HG03442 (cell line): Measurements from ENCODE around the gene AGBL4.
"Not testable (repeated sequence)": the region's sequence is repeated elsewhere in the genome, so short reads cannot be mapped to it uniquely, and the experiment has no call there.

ENCODE experiments used
- ATAC-seq: cut with Tn5 transposase; IDR thresholded peaks from one replicate; pipeline ENCODE4 v1.9.1; 2021; ENCODE audit warnings: mild to moderate bottlenecking, moderate library complexity; ENCODE audit not compliant: unreplicated experiment

Gene AGBL4

DNA sequence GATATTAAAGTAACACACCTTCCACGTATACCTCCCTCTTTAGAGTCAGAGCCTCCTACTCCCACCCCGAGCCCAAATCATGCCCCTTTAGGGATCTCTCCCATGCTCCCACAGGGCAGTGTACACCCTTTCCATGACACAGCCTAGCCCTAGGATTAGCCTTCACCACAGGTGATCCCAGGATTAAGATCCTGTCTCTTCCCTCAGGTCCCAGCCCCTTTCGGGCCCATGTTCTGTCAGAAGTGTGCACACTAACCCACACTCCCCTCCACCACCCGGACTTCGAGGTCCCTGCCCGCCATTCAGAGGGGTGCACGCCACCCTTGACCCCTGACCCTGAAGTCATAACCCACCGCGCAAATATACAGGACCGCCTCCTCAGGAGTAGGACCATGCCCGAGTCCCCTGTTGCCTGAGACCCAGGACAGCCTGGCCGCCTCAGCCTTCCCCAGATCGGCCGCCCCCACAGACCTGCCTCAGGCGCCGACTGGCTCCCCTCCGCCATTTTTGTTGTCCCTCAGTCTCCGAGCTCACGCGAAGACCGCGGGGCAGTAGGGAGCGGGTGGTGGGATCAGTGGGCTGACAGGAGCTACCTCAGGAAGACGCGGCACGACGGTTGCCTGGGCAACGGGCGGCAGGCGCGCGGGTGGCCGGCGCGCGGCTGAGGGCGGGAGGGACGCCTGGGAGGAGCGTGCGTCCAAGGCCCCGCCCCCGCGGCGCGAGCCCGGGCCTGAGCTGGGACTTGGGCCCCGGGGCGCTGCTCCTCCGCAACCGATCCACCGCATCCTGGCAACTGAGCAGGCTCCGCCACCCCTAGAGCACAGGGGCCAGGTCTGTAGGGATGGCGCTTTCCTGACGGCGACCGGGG is at the start of gene AGBL4:
TSS of gene AGBL4 (minus strand) at position 663 of the 868 bp plus-strand sequence.
- peak; percentile 65 for ATAC-seq

- ATAC-seq = no peak
These were observed 43.1 kb upstream of the AGBL4 start for GRCh38 chr1:50066806-50067205.

- no peak for ATAC-seq
These were observed 36.5 kb upstream of the AGBL4 start for GRCh38 chr1:50060279-50060678.

DNA sequence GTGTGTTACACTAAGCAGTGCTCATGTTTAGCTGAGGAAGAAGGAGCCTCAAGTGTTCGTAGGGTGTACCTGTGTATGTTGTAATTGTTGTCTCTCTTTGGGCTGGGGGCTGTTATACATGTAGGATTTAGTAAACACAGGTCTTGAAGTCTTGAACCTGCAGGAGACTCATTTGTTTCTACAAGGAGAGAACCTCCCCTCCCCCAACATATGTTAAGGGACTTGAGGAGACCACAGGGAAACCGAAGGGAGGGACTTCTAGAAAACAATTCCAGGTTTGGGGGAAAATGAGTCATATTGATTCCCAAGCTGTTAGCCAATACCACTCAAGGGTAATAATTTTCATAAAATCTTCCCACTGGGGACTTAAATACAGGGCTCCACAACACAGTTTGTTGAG is 25.0 kb upstream of the AGBL4 start:
- no peak for ATAC-seq

- no peak for ATAC-seq
These were observed 24.4 kb upstream of the AGBL4 start for GRCh38 chr1:50047916-50048694.

DNA sequence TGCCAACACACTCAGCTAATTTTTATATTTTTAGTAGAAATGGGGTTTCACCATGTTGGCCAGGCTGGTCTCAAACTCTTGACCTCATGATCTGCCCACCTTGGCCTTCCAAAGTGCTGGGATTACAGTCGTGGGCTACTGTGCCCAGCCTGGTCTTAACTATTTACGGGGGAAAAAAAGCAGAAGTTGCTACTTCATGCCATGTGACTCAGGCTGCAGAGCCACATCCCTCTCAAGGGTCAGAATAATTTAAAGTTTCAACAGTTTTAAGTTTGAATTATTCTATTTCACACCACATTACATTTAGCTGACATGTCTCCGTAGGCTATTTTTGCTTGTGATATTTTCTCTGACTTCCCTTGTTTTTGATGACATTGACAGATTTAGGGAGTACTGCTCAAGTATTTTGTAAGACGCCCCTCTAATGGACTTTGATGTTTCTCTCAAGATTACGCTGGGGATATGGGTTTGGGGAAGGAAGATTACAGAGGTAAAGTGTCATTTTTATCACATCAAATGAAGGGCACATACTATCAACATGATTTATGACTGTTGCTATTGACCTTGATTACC is 14.6 kb upstream of the AGBL4 start:
- no peak for ATAC-seq

DNA sequence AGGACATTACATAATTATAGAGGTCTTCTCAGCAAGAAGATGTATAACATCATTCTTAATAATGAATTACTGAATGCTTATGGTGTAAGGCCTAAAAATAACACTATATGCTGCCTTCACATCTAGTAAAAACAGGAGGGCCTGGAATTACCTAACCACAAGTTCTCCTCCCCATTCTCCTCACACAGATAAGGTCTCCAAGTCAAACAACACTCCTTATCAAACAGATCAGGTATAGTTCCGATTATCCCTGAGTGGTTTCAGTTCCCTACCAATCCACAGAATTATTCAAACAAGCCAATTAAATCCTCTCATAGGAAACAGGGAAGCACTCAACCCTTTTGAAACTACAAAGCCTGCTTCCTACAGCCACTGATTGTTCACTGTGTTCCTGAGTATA is 4.0 kb upstream of the AGBL4 start:
- ATAC-seq = no peak

DNA sequence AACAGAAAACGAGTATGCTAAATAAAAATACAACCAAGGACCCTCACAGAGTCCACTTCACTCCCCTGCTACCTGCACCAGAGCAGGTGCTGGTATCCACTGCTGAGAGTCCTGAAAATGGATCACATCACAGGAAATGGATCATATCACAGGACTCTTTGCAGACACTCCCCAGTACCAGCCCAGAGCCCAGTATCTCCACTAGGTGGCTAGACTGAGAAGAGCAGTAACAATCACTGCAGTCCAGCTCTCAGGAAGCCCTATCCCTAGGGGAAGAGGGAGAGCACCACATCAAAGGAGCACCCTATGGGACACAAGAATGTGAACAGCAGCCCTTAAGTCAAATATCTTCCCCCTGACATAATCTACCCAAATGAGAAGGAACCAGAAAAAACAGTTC is 28.0 kb downstream of the AGBL4 start:
- no peak for ATAC-seq

GRCh38 chr1:49971088-49971487 is 52.7 kb downstream of the AGBL4 start:
- no peak for ATAC-seq

- ATAC-seq = no peak
These were observed 72.4 kb downstream of the AGBL4 start for GRCh38 chr1:49951385-49951784.

DNA sequence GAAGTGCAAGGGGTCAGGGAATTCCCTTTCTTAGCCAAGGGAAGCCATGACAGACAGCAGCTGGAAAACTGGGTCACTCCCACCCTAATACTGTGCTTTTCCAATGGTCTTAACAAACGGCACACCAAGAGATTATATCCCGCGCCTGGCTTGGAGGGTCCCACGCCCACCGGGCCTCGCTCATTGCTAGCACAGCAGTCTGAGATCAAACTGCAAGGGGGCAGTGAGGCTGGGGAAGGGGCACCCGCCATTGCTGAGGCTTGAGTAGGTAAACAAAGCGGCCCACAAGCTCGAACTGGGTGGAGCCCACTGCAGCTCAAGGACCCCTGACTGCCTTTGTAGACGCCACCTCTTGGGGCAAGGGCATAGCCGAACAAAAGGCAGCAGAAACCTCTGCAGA is 108.5 kb downstream of the AGBL4 start:
- not testable (repeated sequence) for ATAC-seq

- no peak for ATAC-seq
These were observed 117.4 kb downstream of the AGBL4 start for GRCh38 chr1:49906365-49906764.

- ATAC-seq = no peak
These were observed 159.2 kb downstream of the AGBL4 start for GRCh38 chr1:49864581-49864980.

DNA sequence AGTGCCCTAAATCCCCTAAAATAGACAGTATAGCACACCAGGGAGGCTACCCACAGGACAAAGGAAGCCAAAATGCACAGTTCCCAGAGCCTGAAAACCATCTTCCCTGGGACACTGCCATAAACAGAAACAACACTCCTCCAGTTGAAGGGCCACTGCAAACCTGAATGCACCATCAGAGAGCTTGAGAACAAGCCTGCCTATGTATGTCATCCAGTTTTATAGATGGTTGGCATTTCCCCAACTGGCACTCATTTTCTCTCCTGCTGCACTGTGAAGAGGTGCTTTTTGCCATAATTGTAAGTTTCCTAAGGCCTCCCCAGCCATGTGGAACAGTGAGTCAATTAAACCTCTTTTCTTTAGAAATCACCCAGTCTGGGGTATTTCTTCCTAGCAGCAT is 169.0 kb downstream of the AGBL4 start:
- no peak for ATAC-seq

GRCh38 chr1:49842596-49842995 is 181.2 kb downstream of the AGBL4 start:
- ATAC-seq = no peak

- ATAC-seq = no peak
These were observed 182.0 kb downstream of the AGBL4 start for GRCh38 chr1:49841767-49842166.

- no peak for ATAC-seq
These were observed 199.5 kb downstream of the AGBL4 start for GRCh38 chr1:49824261-49824660.

- ATAC-seq = no peak
These were observed 206.1 kb downstream of the AGBL4 start for GRCh38 chr1:49817681-49818080.

GRCh38 chr1:49787013-49787412 is 236.7 kb downstream of the AGBL4 start:
- not testable (repeated sequence) for ATAC-seq

GRCh38 chr1:49765034-49765433 is 258.7 kb downstream of the AGBL4 start:
- no peak for ATAC-seq

- not testable (repeated sequence) for ATAC-seq
These were observed 285.6 kb downstream of the AGBL4 start for GRCh38 chr1:49738118-49738517.

- no peak for ATAC-seq
These were observed 295.4 kb downstream of the AGBL4 start for GRCh38 chr1:49728377-49728776.
